CD4-positive, alpha-beta T cell treated with Interleukin-21 for 1 hour (primary cell): Measurements from ENCODE around the gene SLC16A1.
"Not testable (repeated sequence)": the region's sequence is repeated elsewhere in the genome, so short reads cannot be mapped to it uniquely, and the experiment has no call there.

Experiments used
- DNase-seq: peaks from one replicate; pipeline ENCODE4 v3.0.0-alpha.2; 2020

The SLC16A1 gene

DNA sequence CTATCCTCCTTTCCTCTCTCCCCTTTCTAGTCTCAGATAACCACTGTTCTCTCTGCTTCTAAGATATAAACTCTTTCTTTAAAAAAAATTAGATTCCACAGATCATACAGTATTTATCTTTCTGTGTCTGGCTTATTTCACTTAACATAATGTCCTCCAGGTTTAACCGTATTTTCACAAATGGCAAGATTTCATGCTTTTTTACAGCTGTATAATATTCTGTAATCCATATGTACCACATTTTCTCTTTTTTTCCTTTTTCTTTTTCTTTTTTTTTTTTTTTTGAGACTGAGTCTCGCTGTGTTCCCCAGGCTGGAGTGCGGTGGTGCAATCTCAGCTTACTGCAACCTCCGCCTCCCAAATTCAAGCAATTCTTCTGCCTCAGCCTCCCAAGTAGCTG lies 5.1 kb upstream of the SLC16A1 start:
- no peak for DNase-seq

DNA sequence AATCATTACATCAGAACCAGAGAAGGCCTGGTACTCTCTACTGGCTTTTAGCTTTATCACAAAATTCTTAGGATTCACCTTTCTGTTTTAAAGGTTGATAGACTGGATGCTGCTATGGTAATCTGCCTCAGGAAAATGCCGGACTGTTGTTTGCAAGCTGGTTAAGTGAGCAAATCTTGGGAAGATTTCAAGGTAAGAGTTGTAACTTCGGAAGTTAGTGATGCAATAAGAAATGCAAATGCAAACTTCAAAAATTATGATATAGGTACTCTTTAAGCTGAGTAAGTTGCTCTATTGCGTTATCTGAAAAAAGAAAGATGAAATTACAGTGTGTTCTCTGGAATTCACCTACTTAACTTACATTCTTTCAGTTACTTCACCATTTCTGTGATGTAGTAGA lies 4.4 kb upstream of the SLC16A1 start:
- no peak for DNase-seq

- not testable (repeated sequence) for DNase-seq
Measured at GRCh38 chr1:112958236-112958635, 2.2 kb upstream of the SLC16A1 start.

GRCh38 chr1:112957133-112957812 lies 1.3 kb upstream of the SLC16A1 start:
- DNase-seq = peak; percentile 77

- DNase-seq = peak; percentile 52
Measured at GRCh38 chr1:112956544-112957132, 642 bp upstream of the SLC16A1 start.

DNA sequence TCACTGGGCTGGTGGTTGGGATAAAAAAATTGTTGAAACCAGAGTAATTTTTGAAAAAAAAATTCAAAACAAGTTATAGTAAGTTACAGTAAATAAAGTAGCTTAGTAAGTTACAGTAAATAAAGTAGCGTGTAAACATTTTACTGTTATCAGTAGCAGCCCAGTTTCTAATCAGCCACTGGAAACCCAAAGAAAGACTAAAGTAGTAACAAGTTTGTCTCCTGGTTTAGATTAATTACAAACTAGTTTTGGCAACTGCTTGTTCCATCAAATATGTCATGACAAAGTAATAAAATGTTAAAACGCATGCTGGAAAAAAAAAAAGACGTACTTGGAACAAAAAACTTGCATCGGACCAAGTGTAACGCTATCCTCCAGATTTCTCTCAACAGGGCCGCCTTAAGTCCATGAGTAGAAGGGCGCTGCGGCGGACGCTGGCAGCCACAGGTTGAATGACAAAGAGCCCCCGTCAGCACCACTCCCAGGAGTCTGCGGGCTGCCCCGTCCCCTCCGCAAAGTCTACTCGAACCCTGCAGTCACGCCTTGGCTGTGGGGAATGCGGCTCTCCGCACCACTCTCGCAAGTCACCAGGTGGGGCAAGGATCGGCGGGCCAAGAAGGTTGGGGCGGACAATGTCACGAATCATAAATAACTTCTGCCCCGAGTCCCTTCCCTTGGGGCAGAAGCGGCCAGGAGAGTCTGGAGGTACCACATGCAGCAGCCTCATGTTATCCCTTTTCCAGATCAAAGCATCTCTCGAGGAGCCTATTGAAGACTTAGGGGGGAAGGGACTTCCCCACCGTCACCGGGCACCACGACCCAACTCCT lies 837 bp downstream of the SLC16A1 start:
- peak; percentile 58 for DNase-seq

DNA sequence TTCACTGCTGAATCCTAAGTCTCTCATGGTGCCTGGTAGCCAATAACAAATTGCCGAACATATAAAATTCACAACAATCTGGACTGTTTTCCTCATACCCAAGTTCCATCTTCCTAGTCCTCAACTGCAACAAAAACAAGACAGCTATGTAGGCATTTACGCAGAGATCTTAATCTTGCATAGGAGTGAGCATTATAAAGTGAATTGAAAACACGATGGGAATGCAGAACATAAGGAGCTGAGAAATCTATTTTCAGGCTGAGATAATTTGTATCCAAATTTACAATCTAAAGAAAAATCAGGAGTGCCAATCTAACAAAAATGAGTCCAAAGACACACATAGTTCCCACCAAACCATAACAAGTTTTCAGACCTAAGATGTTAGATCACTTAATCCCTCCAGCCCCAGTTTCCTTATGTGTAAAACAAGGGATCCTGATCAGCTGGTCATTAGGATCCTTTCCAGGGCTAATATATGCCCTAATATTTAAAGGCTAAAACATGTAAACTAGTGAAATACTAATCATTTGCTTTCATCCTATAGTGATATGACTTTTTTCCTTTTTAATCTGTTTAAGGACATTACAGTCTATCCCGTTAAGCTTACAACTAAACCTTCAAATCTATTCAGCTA lies 1.9 kb downstream of the SLC16A1 start:
- DNase-seq = no peak

DNA sequence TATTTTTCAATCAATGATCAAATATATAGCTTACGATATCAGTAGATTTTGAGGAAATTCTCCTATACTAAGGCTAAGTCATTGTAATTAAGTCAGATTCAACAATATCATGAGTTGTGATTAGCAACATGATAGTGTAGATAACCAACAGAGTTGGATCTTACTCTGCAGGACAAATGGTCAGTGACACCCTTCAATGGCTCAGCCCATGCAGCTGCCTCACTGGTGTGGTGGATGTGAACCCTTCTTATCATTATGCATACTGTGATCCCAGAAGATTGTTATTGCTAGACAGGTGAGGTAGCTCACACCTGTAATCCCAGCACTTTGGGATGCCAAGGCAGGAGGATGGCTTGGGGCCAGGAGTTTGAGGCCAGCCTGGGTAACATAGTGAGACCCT lies 5.6 kb downstream of the SLC16A1 start:
- no peak for DNase-seq

- no peak for DNase-seq
Measured at GRCh38 chr1:112946683-112947082, 9.3 kb downstream of the SLC16A1 start.

- DNase-seq = no peak
Measured at GRCh38 chr1:112939810-112940209, 16.2 kb downstream of the SLC16A1 start.

DNA sequence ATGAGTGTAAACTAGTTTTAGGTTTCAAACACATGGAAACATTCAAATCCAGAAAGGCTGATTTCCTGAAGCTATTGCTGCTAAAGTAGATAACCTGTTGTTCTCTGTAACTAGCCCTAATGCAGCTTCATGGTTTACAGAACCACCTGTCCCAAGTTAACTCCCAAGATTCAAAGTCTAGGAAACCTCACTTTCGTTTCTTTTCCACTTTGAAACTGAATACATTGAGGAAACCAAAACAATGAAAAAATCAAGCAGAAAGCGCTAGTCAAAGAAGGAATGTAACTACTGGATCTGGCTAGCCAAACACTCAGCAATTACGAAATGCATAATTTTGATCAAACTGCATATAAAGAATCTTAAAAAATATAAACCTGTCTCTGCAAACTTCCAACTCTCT lies 17.8 kb downstream of the SLC16A1 start:
- no peak for DNase-seq

- no peak for DNase-seq
Measured at GRCh38 chr1:112937495-112937894, 18.5 kb downstream of the SLC16A1 start.

DNA sequence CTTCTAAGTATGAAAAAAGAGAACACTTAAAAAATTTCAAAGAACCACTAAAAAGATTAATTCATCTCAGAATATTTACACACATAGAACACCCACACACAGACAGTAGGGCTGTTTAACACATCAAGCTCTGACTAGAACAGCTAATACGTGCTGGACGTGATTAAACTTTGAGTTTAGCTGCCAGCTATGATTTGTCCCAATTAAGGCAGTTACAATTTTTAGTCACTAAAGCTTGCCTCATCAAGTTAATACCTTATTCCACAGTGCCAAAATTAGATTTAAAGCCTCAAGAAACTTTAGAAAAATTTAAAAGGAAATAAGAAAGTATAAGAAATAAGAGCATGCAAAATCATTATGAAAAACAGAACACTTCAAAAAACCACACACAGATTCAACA lies 18.9 kb downstream of the SLC16A1 start:
- no peak for DNase-seq

DNA sequence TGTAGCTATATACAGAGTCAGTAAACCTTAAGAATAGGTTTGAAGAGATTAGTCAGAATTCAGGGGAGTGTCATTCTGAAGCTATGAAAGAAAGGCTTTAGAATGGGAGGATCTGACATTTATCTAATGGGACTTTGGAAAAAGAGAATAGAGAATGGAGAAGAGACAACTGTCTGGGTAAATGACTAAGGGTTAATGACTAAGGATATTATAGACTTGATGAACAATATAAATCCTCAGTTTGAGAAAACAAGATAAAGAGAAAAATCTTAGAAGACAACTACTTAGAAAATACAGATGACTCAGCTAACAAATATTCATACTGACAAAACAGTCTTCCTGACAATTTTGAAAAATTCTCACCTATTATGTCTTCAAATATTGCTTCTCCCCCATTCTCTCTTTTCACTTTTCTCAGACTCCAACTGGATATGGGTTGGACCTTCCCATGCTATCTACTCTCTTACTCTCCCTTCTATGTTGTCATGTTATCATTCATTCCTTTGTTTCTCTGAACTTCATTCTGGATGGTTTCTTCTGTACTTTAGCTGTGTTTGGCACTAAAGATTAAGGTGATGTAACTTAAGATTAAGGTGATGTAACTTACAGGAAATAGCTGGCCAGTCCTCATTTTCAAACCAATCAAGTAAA lies 20.4 kb downstream of the SLC16A1 start:
- DNase-seq = no peak

DNA sequence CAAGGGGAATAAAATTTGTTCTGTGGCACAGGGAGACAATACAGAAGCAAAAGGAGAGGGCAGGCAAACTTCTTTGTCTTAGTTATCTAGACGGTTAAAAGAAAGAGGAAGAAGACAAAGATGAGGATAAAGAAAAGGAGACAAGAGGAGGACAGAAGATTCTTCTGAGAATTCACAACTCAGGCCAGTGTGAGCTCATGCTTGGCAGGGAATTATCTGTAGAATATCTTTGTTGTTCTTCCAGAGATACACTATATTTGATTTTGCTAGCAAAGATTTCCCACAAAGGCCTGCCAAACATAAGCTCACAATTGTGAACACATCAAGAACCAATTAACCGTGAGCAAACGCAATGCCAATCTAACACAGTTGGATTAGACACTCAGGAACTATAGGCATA lies 21.4 kb downstream of the SLC16A1 start:
- DNase-seq = no peak

GRCh38 chr1:112933820-112934571 lies 22.0 kb downstream of the SLC16A1 start:
- no peak for DNase-seq

GRCh38 chr1:112929979-112930378 lies 26.0 kb downstream of the SLC16A1 start:
- no peak for DNase-seq

DNA sequence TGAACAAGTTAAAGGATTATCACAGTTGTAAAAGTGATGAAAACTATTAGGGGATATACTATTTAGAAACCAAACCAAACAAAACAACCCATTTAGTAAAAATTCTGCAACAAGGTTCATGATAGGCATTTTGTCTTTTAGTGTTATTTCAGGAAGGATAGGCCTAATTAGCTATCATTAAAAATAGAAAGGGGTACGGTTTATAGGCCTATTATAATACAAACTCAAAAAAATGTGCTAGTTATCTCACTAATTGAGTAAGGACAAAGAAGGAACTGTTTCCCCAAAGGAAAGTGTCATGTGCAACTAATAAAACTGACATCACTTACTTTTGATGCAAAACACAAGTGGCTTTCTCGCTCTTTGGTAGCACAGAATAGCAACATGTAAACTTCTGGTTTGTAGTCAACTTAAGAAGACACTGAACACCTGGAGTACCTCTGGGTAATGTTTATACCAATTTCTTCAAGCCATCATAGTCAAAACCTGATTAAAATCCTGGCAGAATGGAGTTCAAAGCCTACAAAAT lies 28.5 kb downstream of the SLC16A1 start:
- no peak for DNase-seq

DNA sequence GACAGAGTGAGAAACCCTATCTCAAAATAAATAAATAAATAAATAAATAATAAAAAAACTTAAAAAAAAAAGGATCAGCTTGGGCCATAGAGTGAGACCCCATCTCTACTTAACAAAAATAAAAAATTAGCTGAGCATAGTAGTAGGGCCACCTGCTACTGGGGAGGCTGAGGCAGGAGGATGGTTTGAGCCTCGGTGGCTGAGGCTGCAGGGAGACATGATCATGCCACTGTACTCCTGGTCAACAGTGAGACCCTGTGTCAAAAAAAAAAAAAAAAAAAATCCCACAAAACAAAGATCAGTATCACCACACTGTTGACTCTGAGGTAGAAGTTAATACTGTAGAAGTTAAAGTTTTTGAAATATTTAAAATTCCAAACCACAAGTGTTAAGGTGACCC lies 29.1 kb downstream of the SLC16A1 start:
- DNase-seq = no peak

- DNase-seq = no peak
Measured at GRCh38 chr1:112925015-112925414, 31.0 kb downstream of the SLC16A1 start.

DNA sequence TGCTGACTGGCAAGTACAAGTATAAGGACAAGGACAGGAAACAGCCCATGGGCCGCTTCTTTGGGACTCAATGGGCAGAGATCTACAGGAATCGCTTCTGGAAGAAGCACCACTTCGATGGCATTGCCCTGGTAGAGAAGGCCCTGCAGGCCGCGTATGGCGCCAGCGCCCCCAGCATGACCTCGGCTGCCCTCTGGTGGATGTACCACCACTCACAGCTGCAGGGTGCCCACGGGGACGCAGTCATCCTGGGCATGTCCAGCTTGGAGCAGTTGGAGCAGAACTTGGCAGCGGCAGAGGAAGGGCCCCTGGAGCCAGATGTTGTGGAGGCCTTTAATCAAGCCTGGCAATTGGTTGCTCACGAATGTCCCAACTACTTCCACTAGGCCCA lies 32.0 kb downstream of the SLC16A1 start:
- DNase-seq = no peak
